GM23338 (cell line): ENCODE measurements around the gene RAD23A.

Experiments
- EZH2 ChIP-seq: fragments of 200-600 bp; sonication (generic); IDR thresholded peaks from one replicate; pipeline ENCODE4 v1.8.0; 2017; ENCODE audit warnings: antibody characterized with exemption, mild to moderate bottlenecking, low read depth; ENCODE audit not compliant: unreplicated experiment
- EZH2phosphoT487 ChIP-seq: fragments of 200-600 bp; sonication (generic); IDR thresholded peaks from one replicate; pipeline ENCODE4 v1.8.1; 2018; ENCODE audit warnings: antibody characterized with exemption; ENCODE audit not compliant: unreplicated experiment
- NANOG ChIP-seq: IDR thresholded peaks from 2 replicates; pipeline ENCODE4 v1.6.1; 2016; ENCODE audit warnings: antibody characterized with exemption, borderline replicate concordance
- POLR2AphosphoS5 ChIP-seq: IDR thresholded peaks from 2 replicates; pipeline ENCODE4 v1.6.1; 2016; ENCODE audit warnings: antibody characterized with exemption, low read depth
- STAT1 ChIP-seq: IDR thresholded peaks from one replicate; pipeline ENCODE4 v1.6.1; 2016; ENCODE audit warnings: antibody characterized with exemption; ENCODE audit not compliant: unreplicated experiment
- ZNF331 ChIP-seq: fragments of 250-450 bp; sonication (Bioruptor Pico); IDR thresholded peaks from 2 replicates; pipeline ENCODE4 v1.5.0; 2020; ENCODE audit warnings: low read depth, mild to moderate bottlenecking, moderate library complexity
- TF ChIP-seq, protein P1 (sequence below), 2 experiments: fragments of 200-600 bp in 1 of 2; sonication (generic) in 1 of 2; conservative IDR thresholded peaks; 2 replicates each; pipeline versions ENCODE4 v1.5.1 to v1.6.1; 2016 to 2017; ENCODE audit warnings: antibody characterized with exemption in 2 of 2, low read depth in 2 of 2, mild to moderate bottlenecking in 2 of 2, moderate library complexity in 1 of 2
- TF ChIP-seq, protein P2 (sequence below): IDR thresholded peaks from one replicate; pipeline ENCODE4 v1.6.1; 2018; ENCODE audit warnings: antibody characterized with exemption; ENCODE audit not compliant: unreplicated experiment
- TF ChIP-seq, protein P3 (sequence below): IDR thresholded peaks from 2 replicates; pipeline ENCODE4 v1.6.1; 2016; ENCODE audit warnings: antibody characterized with exemption

DNA sequence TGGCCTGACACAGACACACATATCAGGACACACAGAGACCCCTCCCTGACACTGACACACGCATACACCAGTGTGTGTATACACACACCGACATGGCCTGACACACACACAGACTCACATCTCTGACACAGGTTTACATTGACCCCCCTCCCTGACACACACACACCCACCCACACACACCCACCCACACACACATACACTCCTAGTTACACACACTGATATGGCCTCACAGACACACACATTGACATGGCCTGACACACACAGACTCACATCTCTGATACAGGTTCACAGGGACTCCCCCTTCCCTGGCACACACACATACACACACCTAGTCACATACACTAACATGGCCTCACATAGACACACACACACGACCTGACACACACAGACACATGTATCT lies 45.2 kb downstream of the RAD23A start:
- TF ChIP-seq, protein P1, sequence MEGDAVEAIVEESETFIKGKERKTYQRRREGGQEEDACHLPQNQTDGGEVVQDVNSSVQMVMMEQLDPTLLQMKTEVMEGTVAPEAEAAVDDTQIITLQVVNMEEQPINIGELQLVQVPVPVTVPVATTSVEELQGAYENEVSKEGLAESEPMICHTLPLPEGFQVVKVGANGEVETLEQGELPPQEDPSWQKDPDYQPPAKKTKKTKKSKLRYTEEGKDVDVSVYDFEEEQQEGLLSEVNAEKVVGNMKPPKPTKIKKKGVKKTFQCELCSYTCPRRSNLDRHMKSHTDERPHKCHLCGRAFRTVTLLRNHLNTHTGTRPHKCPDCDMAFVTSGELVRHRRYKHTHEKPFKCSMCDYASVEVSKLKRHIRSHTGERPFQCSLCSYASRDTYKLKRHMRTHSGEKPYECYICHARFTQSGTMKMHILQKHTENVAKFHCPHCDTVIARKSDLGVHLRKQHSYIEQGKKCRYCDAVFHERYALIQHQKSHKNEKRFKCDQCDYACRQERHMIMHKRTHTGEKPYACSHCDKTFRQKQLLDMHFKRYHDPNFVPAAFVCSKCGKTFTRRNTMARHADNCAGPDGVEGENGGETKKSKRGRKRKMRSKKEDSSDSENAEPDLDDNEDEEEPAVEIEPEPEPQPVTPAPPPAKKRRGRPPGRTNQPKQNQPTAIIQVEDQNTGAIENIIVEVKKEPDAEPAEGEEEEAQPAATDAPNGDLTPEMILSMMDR (conservative IDR thresholded peaks at IDR 0.05; ENCODE audit: low read depth in 2 of 2): no peak
- TF ChIP-seq EZH2 (no peak), STAT1 (no peak), POLR2AphosphoS5 (no peak), EZH2phosphoT487 (no peak), ZNF331 (CRISPR knock-in tag) (no peak), NANOG (no peak)
- TF ChIP-seq, protein P2, sequence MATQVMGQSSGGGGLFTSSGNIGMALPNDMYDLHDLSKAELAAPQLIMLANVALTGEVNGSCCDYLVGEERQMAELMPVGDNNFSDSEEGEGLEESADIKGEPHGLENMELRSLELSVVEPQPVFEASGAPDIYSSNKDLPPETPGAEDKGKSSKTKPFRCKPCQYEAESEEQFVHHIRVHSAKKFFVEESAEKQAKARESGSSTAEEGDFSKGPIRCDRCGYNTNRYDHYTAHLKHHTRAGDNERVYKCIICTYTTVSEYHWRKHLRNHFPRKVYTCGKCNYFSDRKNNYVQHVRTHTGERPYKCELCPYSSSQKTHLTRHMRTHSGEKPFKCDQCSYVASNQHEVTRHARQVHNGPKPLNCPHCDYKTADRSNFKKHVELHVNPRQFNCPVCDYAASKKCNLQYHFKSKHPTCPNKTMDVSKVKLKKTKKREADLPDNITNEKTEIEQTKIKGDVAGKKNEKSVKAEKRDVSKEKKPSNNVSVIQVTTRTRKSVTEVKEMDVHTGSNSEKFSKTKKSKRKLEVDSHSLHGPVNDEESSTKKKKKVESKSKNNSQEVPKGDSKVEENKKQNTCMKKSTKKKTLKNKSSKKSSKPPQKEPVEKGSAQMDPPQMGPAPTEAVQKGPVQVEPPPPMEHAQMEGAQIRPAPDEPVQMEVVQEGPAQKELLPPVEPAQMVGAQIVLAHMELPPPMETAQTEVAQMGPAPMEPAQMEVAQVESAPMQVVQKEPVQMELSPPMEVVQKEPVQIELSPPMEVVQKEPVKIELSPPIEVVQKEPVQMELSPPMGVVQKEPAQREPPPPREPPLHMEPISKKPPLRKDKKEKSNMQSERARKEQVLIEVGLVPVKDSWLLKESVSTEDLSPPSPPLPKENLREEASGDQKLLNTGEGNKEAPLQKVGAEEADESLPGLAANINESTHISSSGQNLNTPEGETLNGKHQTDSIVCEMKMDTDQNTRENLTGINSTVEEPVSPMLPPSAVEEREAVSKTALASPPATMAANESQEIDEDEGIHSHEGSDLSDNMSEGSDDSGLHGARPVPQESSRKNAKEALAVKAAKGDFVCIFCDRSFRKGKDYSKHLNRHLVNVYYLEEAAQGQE: no peak
- TF ChIP-seq, protein P3, sequence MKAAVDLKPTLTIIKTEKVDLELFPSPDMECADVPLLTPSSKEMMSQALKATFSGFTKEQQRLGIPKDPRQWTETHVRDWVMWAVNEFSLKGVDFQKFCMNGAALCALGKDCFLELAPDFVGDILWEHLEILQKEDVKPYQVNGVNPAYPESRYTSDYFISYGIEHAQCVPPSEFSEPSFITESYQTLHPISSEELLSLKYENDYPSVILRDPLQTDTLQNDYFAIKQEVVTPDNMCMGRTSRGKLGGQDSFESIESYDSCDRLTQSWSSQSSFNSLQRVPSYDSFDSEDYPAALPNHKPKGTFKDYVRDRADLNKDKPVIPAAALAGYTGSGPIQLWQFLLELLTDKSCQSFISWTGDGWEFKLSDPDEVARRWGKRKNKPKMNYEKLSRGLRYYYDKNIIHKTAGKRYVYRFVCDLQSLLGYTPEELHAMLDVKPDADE: no peak
